Skin epidermis (tissue), 12 donors: Measurements from ENCODE around the gene DCST2.

Source experiments
- H3K27ac ChIP-seq, 21 experiments: fragments of 200-600 bp; sonication (generic) in 11 of 21; one replicate each; pipeline ENCODE4 v1.5.0; 2020; ENCODE audit warnings: mild to moderate bottlenecking in 3 of 21, inconsistent platforms in 2 of 21, moderate library complexity in 2 of 21
- H3K4me3 ChIP-seq, 7 experiments: fragments of 200-600 bp; sonication (generic) in 2 of 7; one replicate each; pipeline ENCODE4 v1.5.0; 2020; ENCODE audit warnings: inconsistent platforms in 2 of 7, mild to moderate bottlenecking in 2 of 7, moderate library complexity in 1 of 7

Gene DCST2

DNA sequence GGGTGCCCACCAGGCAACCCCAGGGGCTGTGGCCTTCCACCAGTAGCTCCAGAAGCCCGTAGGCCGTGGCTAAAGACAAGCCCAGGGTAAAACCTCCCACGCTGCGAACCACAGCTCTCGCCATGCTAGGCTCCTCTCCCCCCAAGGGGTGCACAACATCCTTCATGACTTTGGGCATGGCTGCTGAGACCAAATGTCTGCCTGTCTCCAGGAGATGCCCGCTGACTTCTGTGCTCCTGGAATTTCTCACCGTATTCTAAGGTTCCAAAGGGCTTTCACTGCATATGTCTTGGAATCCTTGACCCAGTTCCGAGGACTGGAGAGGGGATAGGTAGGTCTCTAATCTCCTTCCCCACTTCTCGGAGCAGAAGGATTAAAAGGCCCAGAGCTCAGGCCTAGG is at the start of gene DCST2, which contains the start of gene DCST1:
Gene DCST2 (minus strand): TSS at position 258 of the 400 bp plus-strand sequence. CDS start 80 bp downstream, at position 178.
Gene DCST1 (plus strand): TSS at position 301 of the 400 bp plus-strand sequence. CDS start 213 bp downstream, outside the sequence.
- Histone ChIP-seq H3K4me3 (no peak within 1 kb of the TSS), H3K27ac (no peak within 1 kb of the TSS)

DNA sequence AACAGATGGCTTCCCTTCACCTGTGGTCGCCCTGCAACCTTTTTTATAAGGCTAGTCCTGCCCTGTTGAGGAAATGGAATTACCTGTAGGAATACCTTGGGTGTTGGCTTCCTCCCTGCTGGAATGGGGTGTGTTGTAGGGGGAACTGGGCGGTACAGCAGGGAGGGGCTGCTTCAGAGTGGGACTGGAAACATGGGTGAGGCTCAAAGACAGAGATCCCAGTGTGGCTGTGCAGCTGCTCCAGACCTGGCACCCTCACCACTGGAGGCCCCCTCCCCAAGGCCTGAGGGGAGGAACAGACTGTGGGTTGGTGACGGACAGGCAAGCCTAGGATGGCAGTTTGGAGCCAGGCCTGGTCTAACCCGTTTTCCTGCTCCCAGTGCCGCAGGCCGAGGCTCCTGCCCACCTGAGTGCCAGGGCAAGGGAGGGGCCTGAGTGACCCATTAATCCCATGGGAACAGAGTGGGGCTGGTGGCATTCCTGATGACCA is 49.5 kb upstream of the DCST2 start:
- Histone ChIP-seq H3K4me3 (peak overlapping the region in 3 of 7 experiments; percentile 48 to 62 (median 60)), H3K27ac (peak overlapping the region in 18 of 21 experiments; percentile 43 to 91 (median 78))

DNA sequence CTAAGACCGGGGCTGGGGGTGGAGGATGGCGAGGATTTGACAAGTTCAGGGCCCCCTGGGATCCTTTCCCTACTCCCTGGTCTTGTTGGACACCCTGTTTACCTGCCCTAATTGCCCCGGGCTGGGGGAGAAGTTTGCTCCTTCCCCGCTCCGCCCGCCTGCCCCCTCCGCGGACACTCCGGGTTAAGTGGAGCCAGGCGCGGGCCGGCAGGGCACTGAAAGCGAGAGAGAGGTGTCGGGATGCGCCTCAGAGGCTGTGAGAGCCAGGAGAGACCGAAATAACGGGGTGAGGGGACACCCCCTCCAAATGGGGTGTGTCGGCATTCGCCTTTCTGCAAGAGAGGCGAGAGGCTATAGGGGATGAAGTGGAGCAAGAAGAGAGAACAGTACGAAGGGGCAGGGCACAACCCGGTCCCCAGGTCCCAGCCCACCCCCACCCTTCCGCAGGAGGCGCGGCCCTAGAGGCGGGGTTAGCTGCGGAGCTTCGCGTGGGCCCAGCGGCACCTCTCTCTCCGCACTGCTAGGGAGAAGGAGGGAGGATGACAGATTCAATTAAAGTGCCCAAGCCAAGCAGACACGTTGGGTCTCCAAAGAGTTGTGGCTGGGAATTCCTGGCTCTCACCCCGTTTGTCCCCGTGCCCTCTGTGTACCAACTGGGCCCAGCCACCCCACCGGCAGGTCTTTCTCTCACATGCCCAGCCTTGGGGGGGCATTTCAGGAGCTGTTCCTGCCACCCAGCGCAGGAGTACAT is 48.9 kb upstream of the DCST2 start:
- peak overlapping the region; percentile 2 to 62 (median 20) for H3K4me3 ChIP-seq
- peak overlapping the region in 17 of 21 experiments; percentile 40 to 91 (median 80) for H3K27ac ChIP-seq

DNA sequence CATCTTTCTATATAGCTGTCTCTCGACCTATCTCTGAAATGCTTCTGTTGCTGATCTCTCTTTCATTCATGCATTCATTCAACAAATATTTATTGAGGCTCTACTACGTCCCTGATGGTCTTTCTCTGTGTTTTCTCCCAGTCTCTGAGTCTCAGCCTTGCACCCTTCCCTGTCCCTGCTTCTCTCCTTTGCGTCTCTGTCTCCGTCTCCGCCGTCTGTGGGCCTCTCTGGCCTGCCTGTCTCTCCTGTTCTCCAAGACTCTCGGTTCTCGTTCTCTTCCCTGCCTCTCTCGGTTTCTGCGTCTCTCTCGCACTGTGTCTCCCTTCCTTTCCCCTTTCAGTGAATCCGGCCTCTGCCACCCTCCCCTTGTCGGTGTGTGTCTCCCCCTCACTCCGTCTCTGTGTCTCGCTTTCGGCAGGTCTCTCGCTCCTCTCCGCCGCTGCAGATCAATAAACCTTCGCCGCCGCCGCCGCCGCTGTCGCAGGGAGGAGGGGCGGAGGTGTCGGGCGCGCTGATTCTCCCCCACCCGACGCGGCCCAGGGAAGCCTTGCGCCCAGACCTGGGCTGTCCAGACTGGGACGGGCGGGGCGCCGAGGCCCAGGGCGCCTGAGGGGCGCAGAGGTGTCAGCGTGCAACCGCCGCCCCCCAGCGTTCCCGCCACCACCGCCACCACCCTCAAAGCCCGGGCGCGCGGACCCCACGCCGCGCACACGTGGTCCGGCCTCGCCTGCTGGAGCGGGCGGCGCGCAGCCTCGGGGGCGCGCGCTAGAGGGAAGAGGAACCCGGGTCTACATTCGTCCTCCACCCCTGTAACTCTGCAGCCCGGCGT is 48.1 kb upstream of the DCST2 start:
- peak overlapping the region in 18 of 21 experiments; percentile 18 to 89 (median 76) for H3K27ac ChIP-seq
- H3K4me3 ChIP-seq = peak overlapping the region; percentile 2 to 62 (median 48)

DNA sequence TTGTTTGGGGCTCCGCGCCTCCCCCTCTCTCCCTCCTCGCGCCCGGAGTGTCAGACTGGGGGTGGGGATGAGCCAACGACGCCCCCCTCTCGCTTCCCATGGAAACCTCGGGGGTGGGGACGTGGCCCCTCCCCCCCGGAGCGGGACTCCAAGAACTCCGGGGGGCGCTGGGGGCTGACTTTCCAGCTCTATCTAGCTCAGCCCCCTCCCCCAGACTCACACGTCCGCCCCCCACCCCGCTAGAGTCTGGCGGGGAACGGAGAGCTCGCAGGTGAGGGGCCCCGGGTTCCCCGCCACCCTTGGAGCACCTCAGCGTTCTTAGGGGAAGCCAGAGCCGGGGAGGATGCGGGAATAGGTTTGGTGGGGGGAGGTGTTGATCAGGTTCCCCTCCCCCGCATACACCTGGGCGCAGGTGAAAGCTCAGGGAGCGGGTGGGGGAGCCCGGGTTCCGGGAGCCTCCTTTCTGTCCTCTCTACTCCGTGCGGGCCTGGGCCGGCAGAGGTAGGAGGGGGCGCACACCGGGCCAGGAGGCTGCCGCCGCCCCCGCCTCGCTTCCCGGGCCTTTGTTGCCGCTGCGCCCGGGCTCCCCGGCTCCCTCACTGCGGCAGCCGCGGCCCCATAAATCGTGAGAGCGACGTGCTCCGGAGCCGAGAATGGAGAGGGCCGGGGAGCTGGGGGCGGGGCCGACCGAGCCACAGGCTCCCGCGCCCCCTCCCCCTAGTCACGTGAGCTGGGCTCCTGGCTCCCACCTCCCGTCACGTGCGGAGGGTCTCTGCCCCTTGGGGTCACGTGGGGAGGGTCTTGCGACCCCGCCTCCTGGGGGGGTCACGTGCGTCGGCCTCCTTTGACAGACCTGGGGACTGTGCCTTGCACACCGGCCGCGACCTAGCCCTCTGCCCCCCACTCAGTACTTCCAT is 47.0 kb upstream of the DCST2 start:
- peak overlapping the region; percentile 40 to 62 (median 51) for H3K4me3 ChIP-seq
- H3K27ac ChIP-seq = peak overlapping the region in 19 of 21 experiments; percentile 36 to 90 (median 77)

DNA sequence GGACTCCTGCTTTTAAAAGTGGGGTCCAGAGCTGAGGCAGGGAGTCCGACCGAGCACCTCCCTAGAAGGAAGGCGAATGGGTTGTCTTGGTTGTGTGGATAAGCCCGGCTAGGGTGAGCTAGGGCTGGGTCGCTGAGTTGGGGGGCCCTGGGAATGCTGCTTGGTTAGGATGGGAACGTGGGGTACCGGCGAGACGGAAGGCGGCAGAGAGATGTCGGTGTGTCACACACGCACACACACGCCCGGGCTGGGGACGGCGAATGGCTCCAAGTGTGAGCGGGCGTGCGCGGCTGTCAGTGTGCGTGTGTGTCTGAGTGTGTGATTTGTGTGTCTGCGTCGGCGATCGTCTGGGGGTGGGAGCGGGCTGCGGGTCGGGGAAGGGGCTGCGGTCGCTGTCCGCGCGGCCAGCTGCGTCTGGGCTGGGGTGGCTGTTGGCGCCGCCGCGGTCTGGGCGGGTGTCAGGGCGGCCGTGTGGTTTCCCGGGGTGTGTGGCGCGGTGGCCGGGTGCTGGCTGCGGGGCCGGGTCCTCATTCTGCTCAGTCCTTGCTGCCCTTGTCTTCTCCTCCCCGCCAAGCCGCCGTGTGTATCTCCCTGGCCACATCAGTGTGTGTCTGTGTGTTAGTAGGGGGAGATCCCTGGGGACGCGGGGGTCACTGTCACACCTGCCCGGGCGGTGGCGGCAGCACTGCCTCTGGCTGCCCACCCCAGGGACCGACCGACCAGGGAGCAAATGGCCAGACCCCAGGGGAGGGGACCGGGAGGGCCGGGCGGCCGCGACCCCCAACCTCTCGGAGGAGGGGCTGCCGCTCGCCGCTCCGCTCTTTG is 46.1 kb upstream of the DCST2 start:
- peak overlapping the region; percentile 40 to 62 (median 51) for H3K4me3 ChIP-seq
- H3K27ac ChIP-seq = peak overlapping the region in 19 of 21 experiments; percentile 53 to 90 (median 79)

DNA sequence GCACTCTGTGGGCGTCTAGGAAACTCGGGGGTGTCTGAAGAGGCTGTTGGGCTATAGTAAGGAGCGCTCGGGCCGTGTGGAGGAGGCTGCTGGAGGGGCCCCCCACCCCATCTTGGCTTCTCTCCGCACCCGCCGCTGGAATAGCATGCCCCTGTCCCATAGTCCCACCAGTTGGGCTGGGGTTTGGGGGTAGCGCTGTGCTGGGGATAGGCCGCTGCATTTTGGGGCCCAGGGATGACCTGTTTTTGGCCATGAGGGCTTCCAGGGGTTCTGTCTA is 45.6 kb upstream of the DCST2 start:
- H3K4me3 ChIP-seq = peak overlapping the region; percentile 40 to 62 (median 51)

DNA sequence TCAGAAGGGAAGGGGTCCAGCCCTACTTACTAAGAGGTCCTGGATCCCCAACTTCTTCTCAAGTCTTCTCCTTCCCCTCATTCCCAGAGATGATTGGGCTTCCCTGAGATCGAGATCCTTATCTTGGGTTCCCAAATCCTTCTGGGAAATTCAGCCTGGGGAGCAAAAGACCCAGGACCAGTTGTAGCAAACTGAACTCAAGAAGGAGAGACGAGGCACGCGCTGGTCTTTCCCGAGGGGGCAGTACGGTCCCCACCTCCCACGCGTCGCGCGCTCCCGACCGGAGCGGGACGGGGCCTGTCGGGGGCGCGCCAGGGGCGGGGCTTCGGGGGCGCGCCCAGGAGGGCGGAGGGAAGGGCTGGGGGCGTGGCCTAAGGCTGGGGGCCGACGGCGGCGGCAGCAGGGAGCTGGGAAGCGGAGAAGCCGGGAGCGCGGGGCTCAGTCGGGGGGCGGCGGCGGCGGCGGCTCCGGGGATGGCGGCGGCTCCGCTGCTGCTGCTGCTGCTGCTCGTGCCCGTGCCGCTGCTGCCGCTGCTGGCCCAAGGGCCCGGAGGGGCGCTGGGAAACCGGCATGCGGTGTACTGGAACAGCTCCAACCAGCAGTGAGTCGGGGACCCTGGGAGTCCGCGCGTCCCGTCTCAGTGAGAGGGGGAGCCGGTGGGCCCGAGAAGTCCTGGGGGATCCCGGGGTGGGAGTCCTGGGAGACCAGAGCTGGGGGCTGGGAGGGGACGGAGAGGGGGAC is 45.1 kb upstream of the DCST2 start, which contains the start of gene EFNA3:
Gene EFNA3 (plus strand): TSS at position 369 of the 741 bp plus-strand sequence. CDS start 105 bp downstream, at position 474.
- Histone ChIP-seq H3K4me3 (peak within 1 kb of the TSS; percentile 40 to 62 (median 51)), H3K27ac (peak within 1 kb of the TSS in 20 of 21 experiments; percentile 42 to 90 (median 78))

More for the DNA sequence above, 45.6 kb upstream of the DCST2 start:
- peak overlapping the region in 20 of 21 experiments; percentile 20 to 90 (median 78) for H3K27ac ChIP-seq

DNA sequence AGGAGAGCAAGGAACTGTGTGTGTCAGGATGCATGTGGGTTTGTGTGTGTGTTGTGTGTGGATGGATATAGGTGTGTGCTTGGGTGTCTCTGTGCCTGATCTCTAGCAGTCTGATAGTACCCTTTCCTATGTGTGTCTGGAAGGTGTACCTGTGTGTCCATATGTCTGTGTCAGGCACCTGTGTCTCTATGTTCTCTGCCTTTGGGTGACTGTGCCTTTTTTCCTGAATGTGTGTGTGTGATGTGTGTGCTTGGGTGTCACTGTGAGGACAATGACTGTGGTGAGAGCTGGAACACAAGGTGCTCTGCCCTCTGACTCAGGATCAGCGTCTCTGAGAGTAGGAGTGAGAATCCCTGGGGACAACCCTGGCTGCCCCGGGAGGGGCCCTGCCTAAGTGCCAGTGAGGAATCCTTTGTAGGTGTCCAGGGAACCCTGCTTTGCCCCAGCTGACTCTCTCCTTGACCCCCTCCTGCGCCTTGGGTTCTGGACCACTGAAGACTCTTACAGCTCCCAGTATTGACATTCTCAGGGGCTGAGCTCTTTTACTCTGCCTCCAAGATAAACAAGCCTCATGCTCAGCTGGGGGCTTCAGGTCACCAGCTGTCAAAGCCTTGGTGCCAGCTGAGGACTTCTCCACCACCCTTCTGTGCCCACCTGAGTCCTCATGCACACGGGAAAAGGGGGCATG is 44.3 kb upstream of the DCST2 start:
- Histone ChIP-seq H3K4me3 (peak overlapping the region in 2 of 7 experiments; percentile 51 to 62), H3K27ac (peak overlapping the region in 15 of 21 experiments; percentile 18 to 90 (median 72))

DNA sequence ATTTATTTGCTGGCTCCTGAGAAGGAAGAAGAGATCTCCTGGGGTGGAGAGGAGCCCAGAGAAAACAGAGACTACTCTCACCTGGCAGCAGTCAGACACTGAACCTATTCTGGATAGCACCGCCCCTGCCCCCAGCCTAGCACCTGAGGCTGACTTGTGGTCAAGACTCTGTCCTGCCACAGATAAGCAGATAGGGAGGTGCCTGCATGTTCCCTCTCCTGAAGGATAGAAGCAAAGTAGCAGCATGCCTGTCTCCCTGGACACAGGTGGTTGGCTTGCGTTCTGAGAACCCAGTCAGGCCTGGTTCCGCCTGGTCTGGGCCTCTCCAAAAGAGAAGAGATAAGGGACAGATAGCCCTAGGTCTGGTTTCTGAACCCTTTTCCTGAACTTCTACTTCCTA is 43.8 kb upstream of the DCST2 start:
- no peak overlapping the region for H3K4me3 ChIP-seq
- peak overlapping the region in 5 of 21 experiments; percentile 6 to 90 (median 86) for H3K27ac ChIP-seq

DNA sequence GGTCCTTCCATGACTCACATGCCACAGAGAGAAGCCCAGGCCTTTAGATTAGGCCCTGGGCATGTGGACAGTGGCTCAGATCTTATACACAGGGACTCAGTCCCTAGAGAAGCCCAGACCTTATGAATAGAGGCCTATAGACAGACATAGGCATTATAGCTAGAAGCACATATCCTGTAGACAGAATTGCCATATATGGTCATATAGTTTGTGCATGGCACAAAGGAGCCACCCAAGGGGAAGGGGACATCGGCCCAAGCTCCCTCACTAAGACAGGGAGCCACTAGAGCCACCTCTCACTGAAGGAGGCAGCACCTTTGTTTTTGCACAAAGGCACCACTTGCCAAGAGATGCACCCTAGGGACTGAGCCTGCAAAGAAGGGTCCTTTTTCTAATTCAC is 42.8 kb upstream of the DCST2 start:
- peak overlapping the region in 2 of 21 experiments; percentile 20 to 90 for H3K27ac ChIP-seq
- no peak overlapping the region for H3K4me3 ChIP-seq

DNA sequence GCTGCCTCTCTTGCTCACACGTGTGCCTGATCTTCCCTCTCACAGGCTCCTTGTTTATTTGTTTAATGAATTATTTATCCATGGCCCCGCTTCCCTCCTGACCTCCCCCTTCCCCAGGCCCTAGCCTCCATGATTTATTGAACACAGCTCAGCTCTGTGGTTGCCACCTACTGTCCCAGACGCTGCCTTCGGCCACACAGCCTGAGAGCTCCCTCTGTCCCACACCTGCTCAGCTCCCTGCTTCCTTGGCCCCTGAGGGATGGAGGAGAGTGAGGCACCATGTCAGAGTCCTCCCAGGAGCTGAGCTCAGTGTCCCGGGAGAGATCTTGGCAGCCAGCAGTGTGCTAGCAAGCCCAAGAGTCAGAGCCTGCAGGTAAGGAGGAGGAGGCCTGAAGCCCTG is 42.0 kb upstream of the DCST2 start:
- Histone ChIP-seq H3K27ac (peak overlapping the region in 4 of 21 experiments; percentile 14 to 80 (median 36)), H3K4me3 (no peak overlapping the region)

DNA sequence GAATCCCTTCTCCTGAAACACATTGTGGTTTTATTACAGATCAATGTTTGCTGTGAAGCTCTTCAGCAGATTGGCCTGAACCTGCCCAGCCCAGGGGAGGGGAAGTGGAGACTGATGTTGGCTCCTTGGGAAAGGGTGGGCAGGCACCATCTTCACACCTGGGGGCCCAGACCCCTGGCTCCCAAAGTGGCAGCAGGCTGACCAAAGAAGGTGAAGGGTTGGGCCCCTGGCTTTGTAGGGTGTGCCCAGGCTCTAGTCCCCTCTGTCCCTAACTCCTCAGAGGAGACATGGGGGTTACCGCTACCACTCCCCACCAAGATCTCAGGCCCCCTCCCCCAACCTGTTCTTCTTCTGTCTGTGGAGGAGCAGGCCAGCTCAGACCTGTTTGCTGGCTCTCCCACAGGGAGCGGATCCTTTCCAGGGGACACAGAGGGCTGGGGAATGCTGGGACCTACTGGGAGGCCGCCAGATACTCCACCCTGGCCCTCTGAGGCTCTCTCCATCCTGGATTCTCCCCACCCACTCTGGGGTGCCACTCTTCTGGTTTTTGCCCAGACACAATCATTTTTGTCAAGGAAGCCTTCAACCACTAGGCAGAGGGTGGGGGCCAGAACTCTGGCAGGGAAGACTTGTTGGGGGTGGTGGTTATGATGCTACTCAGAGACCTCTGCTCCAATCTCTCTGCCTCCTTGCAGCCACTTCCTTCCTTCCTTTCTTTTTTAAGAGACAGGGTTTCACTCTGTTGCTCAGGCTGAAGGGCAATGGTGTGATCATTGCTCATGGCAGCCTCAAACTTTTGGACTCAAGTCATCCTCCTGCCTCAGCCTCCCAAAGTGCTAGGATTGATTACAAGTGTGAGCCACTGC is 40.0 kb upstream of the DCST2 start:
- H3K27ac ChIP-seq = peak overlapping the region in 13 of 21 experiments; percentile 11 to 82 (median 63)
- no peak overlapping the region for H3K4me3 ChIP-seq

DNA sequence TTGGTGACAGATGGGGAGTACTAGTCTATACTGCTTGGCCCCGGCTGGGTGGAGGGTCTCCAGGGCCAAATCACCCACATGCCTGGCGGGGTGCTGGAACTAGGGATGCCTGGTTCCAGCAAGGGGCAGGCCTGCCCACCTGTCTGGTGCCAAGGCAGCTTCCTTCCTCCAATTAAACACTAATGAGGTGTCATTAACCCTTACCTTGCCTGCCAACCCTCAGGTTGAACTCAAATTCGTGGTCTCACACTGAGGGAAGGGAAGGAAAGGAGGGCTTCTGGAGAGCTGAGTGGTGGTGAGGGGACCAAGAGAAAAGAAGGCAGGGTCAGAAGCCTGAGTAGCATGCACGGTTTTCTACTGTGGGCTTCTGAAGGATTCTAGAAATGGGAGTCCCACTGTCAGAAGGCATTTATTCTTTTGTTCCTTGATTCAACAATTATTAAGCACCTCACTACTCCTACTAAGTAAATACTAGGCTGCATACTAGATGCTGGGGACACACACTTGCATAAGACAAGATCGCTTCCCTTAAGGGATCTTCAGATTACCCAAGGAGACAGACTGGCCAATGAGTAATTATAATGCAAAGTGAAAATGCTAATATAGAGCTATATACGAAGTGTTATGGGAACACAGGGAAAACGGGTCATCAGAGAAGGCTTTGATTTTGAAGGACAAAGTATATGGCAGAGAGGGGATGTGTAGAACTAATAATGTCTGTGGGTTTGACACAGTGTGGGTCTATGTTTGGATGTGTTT is 39.1 kb upstream of the DCST2 start:
- H3K4me3 ChIP-seq = no peak overlapping the region
- H3K27ac ChIP-seq = peak overlapping the region in 13 of 21 experiments; percentile 8 to 82 (median 63)

DNA sequence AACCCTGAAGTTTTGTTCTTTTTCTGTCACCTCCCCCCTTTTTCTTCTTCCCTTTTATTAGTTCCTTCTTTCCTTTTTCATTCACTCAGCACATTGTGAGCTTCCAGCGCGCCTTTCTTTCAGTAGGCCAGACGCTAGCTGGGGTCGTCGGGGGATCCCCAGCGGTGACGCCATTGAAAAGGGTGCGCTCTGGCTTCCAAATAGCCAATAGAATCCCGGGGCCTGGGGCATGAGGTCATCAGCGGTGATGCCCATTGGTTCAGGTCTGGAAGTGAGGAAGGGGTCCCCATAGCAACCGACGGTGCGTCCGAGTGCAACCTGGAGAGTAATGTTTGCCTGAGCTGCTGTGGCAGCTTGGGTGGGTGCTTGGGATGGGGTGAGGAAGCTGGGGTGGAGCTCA is 38.1 kb upstream of the DCST2 start:
- H3K27ac ChIP-seq = peak overlapping the region in 16 of 21 experiments; percentile 32 to 83 (median 76)
- H3K4me3 ChIP-seq = peak overlapping the region in 1 of 7 experiments; percentile 37
